NOMO-1 treated with dmso at 0.1 percent for 144 hours (cell line): Measurements from ENCODE around the gene NADSYN1.

ENCODE experiments used
- DNase-seq: peaks from one replicate; lab custom pipeline; 2025; ENCODE audit not compliant: unreplicated experiment; lab: John Stamatoyannopoulos, UW

NADSYN1 gene

DNA sequence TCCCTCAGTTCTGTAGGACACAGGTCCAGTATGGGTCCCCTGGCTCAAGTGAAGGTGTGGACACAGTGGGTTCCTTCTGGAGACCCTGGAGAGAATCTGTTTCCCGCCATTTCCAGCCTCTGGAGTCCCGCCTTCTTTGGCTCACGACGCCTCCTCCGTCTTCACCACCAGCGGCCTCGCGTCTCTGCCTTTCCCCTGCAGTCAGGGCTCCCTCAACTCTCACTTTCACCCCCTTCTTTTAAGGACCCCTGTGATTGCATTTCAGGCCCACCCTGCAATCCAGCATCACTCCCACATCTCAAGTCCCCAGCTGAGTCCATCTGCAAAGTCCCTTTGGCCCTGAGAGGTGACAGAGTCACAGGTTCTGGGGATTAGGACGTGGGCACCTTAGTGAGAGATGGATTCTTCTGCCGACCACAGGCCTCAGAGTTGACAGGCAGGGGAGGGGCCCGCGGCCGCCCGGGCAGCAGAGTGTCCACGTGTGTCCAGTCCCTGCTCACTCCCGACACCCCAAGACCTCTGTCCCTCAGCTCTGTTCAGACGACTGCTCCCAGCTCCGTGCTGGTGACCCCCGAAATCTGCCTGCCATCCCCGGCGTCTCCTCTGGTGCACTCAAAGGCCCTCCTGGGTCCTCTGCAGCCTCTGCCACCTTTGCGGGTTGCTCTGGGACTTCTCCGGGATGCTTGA, 37.2 kb downstream of the NADSYN1 start:
- DNase-seq = no peak

DNA sequence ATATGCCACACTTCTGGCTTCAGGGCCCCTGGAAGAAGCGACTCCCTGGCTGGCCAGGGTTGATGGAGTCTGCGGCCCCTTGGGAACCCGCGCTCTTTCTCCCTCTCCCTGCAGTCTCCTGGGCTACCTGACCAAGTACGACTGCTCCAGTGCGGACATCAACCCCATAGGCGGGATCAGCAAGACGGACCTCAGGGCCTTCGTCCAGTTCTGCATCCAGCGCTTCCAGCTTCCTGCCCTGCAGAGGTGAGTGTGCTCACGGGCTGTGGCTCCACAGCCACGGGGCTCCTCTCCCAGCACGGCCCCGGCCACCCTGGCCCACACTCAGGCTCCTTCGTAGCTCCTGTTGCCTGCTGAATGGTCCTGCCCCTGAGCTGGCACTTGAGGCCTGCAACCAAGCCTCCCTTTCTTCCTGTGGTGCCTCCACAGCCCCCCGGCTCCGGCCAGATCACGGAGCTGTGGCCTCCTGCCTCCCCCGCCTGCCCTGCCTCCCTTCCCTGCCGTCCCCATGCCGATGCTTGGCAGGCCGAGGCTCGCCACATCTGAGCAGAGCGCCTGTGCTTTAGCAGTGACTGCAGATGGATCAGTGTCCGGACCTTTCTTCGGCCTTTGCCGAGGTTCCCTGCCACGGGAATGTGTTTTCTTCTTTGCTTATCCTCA, 37.9 kb downstream of the NADSYN1 start:
- no peak for DNase-seq

DNA sequence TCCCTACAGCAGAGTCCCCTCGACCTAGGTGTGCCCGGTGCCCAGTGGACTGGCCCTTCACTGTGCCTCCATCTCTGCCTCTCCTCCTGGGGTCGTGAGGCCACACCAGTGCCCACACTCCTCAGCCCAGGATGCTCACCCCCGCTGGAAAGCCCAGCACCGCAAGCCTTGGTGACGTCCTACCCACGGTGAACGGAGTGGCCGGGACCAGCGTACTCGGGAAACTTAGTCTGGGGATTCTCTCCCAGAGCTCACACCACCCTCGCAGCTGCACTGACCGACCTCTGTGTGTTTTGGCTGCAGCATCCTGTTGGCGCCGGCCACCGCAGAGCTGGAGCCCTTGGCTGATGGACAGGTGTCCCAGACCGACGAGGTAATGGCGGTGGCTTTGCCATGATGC, 38.5 kb downstream of the NADSYN1 start:
- no peak for DNase-seq

DNA sequence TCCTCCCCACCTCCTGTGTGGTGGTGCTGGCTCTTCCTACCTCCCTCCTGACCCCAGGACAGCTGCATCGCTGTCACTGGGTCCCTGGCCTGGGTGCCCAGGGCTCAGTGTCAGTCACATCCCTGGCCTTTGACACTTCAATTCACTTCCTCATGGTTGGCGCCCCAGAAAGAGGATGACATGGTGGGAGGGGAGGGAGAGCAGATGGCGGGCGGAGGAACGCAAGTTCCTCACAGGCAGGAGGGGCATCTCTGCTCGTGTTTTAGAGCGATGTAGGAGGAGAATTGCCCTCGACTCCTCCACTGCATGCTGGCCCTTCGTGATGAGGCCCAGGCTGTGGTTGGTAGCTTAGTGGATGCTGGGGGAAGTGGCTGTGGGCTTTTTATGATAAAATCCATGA, 38.9 kb downstream of the NADSYN1 start:
- no peak for DNase-seq

DNA sequence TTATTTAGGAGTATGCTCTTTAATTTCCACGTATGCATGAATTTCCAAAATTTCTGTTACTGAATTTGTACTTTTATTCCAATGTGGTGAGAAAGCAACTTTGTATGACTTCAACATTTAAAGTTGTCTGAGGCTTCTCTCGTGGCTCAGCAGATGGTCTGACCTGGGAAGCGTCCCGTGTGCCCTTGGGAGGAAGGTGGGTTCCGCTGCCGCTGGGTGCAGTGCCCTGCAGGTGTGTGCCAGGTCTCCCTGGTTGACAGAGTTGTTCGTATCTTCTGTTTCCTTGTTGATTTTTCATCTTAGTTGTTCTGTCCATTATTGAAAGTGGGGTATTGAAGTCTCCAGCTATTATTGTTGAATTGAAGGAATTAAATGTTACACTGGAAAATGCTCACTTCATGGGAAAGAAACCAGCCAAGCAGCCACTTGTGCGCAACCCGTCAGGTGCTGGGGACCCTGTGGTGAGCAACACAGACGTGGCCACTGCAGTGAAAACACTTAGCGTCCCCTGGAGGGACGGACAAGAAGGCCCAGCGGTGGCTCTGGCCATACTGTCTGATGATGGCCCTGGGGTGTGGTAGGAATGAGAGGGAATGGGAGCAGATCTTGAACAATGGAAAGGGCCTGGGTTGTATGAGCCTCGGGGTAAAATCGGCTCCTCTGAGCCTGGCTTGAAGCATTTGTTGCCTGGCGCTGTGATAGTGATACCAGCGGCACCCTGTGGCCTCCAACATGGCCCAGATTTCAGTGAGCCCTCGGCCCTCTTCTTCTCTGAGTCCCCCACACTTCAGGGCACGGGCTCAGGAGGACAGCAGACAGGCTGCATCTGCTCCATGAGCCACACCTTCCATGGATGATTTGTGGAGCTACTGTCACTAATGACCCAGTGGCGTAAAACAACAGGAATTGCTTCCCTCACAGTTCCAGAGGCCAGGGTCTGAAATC, 42.6 kb downstream of the NADSYN1 start:
- DNase-seq = no peak

DNA sequence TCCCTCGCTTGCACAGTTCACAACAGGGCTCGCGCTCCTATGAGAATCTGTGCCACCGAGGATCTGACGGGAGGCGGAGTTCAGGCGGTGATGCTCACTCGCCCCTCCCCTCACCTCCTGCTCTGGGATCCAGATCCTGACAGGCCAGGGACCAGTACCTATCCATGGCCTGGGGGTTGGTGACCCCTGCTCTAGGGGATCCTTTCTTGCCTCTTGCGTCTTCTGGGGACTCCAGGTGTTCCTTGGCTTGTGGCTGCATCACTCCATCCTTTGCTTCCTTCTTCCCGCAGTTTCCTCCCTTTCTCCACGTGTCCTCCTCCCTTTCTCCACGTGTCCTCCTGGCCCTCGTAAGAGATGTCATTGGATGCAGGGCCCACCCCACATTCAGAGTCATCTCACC, 43.4 kb downstream of the NADSYN1 start:
- DNase-seq = no peak

DNA sequence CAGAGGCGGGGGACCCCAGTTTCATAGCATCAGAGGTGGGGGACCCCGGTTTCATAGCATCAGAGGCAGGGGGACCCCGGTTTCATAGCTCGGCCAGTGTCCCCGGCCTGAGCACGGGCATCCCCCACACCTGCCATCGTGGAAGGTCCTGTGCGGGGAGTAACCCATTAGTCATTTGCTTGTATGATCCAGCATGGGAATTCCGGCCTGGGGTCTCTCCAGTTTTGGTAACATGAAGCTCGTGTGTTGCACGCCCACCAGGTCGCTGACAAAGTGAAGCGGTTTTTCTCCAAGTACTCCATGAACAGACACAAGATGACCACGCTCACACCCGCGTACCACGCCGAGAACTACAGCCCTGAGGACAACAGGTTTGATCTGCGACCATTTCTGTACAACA, 45.1 kb downstream of the NADSYN1 start:
- no peak for DNase-seq

DNA sequence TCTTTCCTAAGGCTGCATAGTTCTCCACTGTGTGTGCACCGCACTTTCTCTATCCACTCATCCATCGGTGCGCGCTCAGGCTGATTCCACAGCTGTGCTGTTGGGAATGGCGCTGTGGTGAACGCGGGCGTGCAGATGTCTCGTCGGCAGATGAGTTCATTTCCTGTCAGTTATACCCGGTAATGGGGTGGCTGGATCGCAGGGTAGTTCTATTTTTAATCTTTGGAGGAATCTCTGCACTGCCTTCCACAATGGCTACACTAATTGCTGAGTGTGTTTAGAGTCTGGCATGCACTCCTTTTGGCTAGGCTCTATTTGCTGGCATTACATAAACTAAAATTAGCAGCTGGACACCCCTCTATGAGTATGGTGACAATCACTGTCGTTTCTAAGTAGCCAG, 46.1 kb downstream of the NADSYN1 start:
- no peak for DNase-seq

DNA sequence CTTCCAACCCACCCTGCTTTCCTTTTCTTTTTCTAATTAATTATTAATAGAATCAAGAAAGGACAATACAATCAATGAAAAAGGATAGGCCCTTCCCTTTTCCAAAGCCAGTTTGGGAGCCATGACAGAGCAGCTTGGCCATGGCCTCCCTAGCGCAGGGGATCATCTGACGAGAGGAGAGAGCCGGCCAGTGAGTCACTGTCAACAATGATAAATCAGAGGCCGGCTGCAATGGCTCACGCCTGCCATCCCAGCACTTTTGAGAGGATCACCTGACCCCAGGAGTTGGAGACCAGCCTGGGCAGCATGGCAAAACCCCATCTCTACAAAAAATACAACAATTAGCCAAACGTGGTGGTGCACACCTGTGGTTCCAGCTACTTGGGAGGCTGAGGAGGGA, 46.5 kb downstream of the NADSYN1 start:
- no peak for DNase-seq

DNA sequence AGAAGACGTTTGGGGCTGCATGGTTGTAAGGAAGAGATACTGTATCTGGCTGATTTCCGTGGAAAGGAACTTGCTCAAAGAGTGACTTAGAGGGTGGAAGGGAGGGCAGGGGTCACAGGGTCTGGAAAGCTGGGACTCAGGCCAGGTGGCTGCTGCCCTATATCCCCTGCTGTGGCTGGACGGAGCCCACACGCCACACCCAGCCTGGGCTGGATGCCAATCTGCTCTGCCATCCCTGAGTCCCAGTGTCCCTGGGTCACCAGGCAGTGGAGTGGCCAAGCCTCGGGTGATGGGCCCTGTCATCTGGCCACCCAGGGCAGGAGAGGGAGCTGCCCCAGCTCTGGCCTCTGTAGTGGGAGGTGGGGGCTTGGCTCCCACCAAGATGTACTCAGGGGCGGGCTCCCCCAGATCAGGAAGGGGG, 47.6 kb downstream of the NADSYN1 start:
- no peak for DNase-seq

DNA sequence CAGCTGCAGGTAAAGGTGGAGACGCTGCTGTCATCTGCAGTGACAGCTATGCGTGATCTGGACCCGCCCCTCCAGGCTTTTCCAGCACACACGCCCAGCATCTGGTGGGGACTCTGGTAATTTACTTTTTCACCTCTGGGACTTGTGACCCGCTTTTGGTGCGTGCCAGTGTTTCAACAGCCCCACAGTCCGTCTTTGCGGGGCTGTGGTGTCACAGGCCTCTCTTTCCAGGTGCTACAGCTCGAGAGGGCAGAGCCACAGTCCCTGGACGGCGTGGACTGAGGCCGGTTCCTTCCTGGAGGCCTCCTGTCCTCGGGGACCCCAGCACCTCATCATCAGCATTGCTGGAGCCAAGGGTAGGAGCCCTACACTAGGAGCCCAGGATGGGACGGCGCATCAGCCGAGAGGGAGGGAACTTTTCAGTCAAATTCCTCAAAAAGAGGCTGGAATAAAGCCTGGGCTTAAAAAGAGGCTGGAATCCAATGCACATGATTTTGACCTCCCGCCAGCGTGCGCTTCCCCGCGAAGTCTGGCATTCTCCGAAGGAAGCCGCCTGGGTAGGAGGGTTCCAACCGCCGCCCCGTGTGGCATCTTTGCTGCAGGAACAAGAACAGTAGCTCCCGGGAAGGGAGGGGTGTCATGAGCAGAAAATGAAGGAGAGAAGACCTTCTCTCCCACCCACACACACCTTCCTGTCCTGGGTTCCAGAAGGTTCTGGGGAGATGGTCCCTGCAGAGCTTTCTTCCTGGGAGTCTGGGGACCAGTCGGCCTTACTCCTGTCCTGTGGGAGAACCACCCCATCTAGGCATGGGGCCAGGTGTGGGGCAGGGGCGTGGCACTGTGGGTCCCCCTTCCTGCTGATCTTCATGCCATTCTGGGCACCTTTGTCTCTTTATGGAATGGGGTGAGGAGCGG, 48.3 kb downstream of the NADSYN1 start:
- DNase-seq = no peak

DNA sequence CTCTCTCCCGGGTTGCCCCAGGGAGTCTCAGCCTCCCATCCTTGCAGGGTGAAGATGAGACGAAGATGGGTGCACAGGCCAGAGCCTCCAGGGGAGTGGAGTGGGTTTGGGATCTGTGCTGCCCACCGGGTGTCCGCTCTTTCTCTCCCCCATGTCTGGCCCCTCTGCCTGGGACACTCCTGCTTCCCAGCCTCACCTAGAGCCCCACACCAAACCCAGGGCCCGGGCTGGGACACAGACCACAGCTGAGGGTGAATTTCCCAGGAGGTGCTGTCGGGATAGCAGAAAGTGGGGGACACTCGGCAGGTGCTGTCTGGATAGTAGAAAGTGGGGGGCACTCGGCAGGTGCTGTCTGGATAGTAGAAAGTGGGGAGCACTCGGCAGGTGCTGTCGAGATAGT, 49.0 kb downstream of the NADSYN1 start:
- no peak for DNase-seq

DNA sequence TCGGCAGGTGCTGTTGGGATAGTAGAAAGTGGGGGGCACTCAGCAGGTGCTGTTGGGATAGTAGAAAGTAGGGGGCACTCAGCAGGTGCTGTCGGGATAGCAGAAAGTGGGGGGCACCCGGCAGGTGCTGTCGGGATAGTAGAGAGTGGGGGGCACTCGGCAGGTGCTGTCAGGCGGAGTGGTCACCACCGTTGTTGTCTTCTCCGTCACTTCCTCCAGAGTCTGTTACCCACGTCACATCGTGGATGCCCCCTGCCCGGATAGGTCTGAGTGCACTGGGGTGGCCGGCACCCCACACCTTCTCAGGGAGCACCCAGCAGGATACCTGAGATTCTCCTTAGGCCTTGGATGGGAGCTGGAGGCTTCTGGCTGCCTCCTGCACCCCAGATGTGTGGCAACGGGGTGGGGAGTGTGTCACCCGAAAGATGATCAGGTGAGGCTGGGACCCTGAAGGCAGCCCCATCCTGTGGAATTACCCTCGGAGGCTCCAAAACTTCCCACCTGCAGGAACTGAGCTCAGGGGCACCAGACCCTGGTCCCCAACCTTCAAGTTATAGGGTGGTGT, 50.0 kb downstream of the NADSYN1 start:
- no peak for DNase-seq

DNA sequence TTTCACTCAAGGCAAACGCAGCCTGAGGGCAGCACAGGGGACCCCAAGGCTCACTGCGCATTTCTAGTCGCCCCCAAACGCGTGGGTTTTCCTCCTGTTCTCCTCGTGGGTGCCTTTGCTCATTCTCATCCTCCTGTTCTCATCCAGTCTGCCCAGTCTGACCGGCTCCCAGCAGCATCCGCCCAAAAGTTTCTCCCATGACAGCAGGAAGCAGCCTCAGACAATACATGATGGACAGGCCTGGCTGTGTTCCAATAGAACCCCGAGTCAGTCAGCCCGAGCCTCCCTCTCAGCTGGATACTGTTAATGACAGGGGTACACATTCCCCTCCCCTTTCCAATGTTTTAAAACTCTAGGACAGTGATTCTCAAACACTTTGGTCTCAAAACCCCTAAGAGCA, 51.5 kb downstream of the NADSYN1 start:
- DNase-seq = no peak

DNA sequence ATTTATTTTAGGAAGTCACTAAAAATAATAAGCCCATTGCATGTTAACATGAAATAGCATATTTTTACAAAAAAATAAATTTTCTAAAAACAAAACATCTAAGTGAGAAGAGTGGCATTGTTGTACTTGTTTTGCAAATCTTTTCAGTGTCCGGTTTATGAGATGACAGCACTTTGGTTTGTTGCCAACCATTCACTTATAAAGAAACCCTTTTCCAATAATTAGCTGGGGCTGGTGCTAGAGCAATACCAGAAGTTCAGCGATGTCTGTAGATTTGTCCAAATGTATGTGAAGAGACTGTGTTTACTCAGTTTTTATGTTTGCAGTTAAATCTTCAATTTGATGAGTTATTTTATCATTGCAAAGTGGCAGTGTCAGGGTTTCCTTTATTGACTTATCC, 52.0 kb downstream of the NADSYN1 start:
- DNase-seq = no peak

DNA sequence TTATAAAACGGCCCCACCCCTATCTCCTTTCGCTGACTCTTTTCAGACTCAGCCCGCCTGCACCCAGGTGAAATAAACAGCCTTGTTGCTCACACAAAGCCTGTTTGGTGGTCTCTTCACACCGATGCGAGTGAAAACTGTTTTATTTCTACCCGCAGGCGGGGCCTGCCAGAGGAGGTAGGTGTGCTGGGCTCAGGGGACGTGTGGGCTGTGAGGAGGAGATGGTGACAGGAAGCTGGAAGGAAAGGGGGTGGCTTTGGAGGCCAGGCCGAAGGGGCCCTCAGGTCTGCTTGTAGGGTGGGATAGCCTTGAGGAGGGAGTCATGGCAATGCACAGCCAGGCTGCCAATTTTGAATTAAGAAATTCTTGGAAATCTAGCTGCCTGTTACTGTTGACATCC, 52.8 kb downstream of the NADSYN1 start:
- no peak for DNase-seq

DNA sequence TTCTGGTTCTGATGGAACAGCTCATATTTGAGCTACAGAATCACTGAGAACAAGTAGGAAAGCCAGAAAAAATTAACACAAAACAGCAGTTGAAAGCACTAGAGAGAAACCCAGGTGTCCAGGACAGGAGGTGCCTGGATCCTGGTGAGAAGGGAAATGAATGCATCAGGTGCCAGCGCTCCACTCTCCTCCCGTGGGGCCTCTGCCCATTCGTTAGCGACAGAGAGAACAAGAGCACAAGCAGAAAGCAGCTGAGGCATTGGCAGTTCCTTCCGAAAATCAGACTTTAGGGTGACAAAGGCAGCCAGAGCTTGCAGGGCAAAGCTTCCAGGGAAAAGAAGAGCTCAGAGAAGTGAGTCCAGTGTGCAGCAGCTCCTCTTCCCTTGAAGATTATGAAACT, 54.1 kb downstream of the NADSYN1 start:
- no peak for DNase-seq

DNA sequence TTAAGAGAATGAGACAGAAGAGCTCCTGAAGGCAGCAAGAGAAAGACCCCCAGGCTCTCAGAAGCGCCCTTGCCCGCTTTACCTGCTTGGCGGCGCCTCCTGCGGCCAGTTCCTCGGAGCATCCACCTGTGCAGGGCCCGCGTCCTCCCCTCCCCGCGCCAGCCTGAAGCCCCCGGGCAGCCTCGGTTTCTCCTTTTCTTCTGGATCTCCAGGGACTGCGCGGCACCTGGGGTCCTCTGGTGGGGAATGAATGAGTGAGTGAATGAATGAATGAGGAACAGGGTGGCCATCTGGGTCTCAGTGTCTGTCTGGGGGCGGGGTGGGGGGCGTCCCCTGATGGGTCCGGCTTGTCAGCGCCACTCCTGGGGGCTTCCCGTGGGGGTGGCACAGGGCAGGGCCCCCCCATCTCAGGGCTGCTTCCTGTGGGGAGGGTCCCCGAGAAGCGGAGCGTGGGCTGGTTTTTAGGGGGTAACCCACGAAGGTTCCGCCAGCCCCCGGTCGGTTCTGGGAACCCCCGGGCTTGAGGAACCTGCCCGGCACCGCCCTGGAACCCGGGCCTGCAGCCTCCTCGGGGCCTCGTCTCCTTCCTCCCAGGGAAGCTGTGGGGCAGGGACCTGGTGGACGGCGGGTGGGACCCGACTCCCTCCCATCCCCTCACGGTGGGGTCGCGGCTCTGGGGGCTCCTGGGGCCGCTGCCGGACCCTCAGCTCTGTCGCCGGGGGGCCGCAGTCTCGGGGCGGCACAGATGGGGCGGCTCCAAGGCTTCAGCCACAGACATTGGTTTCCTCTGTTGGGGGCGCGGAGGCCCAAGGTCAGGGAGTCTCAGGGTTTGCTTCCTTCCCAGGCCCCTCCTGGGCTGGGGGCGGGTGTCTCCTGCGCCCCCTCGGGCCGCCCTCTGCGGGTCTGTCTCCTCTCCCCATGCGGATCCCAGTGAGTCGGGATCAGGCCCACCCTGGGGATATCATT, 65.8 kb downstream of the NADSYN1 start:
- DNase-seq = no peak

DNA sequence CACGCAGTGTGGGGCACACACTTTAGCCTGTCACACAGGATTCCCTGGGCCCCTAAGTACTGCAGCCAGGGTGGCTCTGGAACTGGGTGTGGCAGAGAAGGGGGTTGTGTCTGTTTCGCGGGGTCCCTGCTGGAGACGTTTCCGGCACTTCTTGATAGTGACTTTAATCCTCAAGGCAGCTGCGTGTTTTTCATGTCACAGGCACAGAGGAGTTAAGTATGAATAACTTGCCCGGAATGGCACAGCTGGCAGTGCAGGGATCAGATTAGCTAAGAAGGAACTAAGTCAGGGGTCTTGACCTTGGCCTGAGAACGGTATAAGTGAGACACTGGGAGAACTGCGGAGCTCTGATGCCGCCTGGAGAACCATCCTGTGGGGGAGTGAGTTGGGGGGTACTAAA, 66.5 kb downstream of the NADSYN1 start:
- no peak for DNase-seq
